Stimulated activated naive CD8-positive, alpha-beta T cell treated with anti-CD3 and anti-CD28 coated beads, Interleukin-15, amount 100 ng/mL, for 72 hours (primary cell): ENCODE measurements around the gene RRP9.

Experiments
- ATAC-seq: fragments of 150-1000 bp; cut with Tn5 transposase; 2 replicates; pipeline ENCODE4 v1.10.0; 2021; ENCODE audit warnings: mild to moderate bottlenecking, moderate library complexity
- DNase-seq, 2 donors: peaks; one replicate each; pipeline ENCODE4 v3.0.0; 2021 to 2022
- H3K27ac Mint-ChIP-seq, 2 donors: one replicate each; pipeline ENCODE4 v1.8.0; 2022; ENCODE audit warnings: mild to moderate bottlenecking in 2 of 2, mixed read lengths in 2 of 2, moderate library complexity in 2 of 2
- H3K27me3 Mint-ChIP-seq: one replicate; pipeline ENCODE4 v1.8.0; 2022; ENCODE audit warnings: mixed read lengths
- H3K4me1 Mint-ChIP-seq: one replicate; pipeline ENCODE4 v1.8.0; 2022; ENCODE audit warnings: mild to moderate bottlenecking, mixed read lengths
- H3K4me3 Mint-ChIP-seq, 2 donors: one replicate each; pipeline ENCODE4 v1.8.0; 2022; ENCODE audit warnings: mild to moderate bottlenecking in 2 of 2, mixed read lengths in 2 of 2, moderate library complexity in 1 of 2
- H3K9me3 Mint-ChIP-seq, 2 donors: one replicate each; pipeline ENCODE4 v1.8.0; 2022; ENCODE audit warnings: mixed read lengths in 2 of 2

RRP9 gene

GRCh38 chr3:51964521-51964920, 22.8 kb upstream of the RRP9 start:
- Mint-ChIP-seq H3K27me3 (peaks cover 21% of the 10 kb centered on the region), H3K27ac (no peak overlapping the region), H3K4me1 (peaks cover 34% of the 10 kb centered on the region), H3K4me3 (no peak overlapping the region), H3K9me3 (no peaks in the 10 kb centered on the region)
- no peak for DNase-seq
- ATAC-seq: no peak

GRCh38 chr3:51963951-51964451, 22.3 kb upstream of the RRP9 start:
- Mint-ChIP-seq H3K4me1 (peaks cover 30% of the 10 kb centered on the region), H3K9me3 (no peaks in the 10 kb centered on the region), H3K27me3 (peaks cover 21% of the 10 kb centered on the region), H3K27ac (no peak overlapping the region), H3K4me3 (no peak overlapping the region)
- DNase-seq (no peak), ATAC-seq (no peak)

- Mint-ChIP-seq H3K9me3 (no peaks in the 10 kb centered on the region), H3K4me3 (no peak overlapping the region), H3K4me1 (peaks cover 20% of the 10 kb centered on the region), H3K27ac (no peak overlapping the region), H3K27me3 (peaks cover 25% of the 10 kb centered on the region)
- DNase-seq (no peak), ATAC-seq (no peak)
Observed at GRCh38 chr3:51962854-51963530, 21.3 kb upstream of the RRP9 start.

- no peak for ATAC-seq
- H3K27ac Mint-ChIP-seq: no peak overlapping the region
- DNase-seq: no peak
- H3K4me3 Mint-ChIP-seq: no peak overlapping the region
- peaks cover 36% of the 10 kb centered on the region for H3K27me3 Mint-ChIP-seq
- no peaks in the 10 kb centered on the region for H3K9me3 Mint-ChIP-seq
- peaks cover 16% of the 10 kb centered on the region for H3K4me1 Mint-ChIP-seq
Observed at GRCh38 chr3:51961602-51962569, 20.2 kb upstream of the RRP9 start.

- DNase-seq (no peak), ATAC-seq (no peak)
- Mint-ChIP-seq H3K4me3 (no peak overlapping the region), H3K27me3 (peaks cover 40% of the 10 kb centered on the region), H3K27ac (no peak overlapping the region), H3K9me3 (no peaks in the 10 kb centered on the region), H3K4me1 (peaks cover 15% of the 10 kb centered on the region)
Observed at GRCh38 chr3:51961011-51961410, 19.3 kb upstream of the RRP9 start.

- no peaks in the 10 kb centered on the region for H3K9me3 Mint-ChIP-seq
- ATAC-seq (no peak), DNase-seq (no peak)
- peaks cover 37% of the 10 kb centered on the region for H3K27me3 Mint-ChIP-seq
- H3K4me3 Mint-ChIP-seq: no peak overlapping the region
- no peak overlapping the region for H3K27ac Mint-ChIP-seq
- peaks cover 10% of the 10 kb centered on the region for H3K4me1 Mint-ChIP-seq
Observed at GRCh38 chr3:51960386-51960785, 18.7 kb upstream of the RRP9 start.

- peaks cover 14% of the 10 kb centered on the region for H3K4me1 Mint-ChIP-seq
- H3K27me3 Mint-ChIP-seq: peaks cover 37% of the 10 kb centered on the region
- no peaks in the 10 kb centered on the region for H3K9me3 Mint-ChIP-seq
- H3K27ac Mint-ChIP-seq: no peak overlapping the region
- no peak for ATAC-seq
- H3K4me3 Mint-ChIP-seq: no peak overlapping the region
- no peak for DNase-seq
Observed at GRCh38 chr3:51959651-51960050, 17.9 kb upstream of the RRP9 start.

- Mint-ChIP-seq H3K4me3 (no peak overlapping the region), H3K9me3 (no peaks in the 10 kb centered on the region), H3K27me3 (peaks cover 41% of the 10 kb centered on the region), H3K4me1 (peaks cover 14% of the 10 kb centered on the region), H3K27ac (no peak overlapping the region)
- no peak for ATAC-seq
- no peak for DNase-seq
Observed at GRCh38 chr3:51958603-51959521, 17.2 kb upstream of the RRP9 start.

- peaks cover 14% of the 10 kb centered on the region for H3K4me1 Mint-ChIP-seq
- H3K9me3 Mint-ChIP-seq: no peaks in the 10 kb centered on the region
- ATAC-seq: no peak
- H3K27me3 Mint-ChIP-seq: peaks cover 50% of the 10 kb centered on the region
- no peak overlapping the region for H3K4me3 Mint-ChIP-seq
- no peak for DNase-seq
- H3K27ac Mint-ChIP-seq: no peak overlapping the region
Observed at GRCh38 chr3:51957520-51958205, 16.0 kb upstream of the RRP9 start.

GRCh38 chr3:51955893-51956770, 14.4 kb upstream of the RRP9 start:
- H3K9me3 Mint-ChIP-seq: no peaks in the 10 kb centered on the region
- H3K4me1 Mint-ChIP-seq: peaks cover 14% of the 10 kb centered on the region
- ATAC-seq (peak; percentile 85), DNase-seq (peak; percentile 55 to 56)
- no peak overlapping the region for H3K27ac Mint-ChIP-seq
- peak overlapping the region; percentile 58 to 74 for H3K4me3 Mint-ChIP-seq
- peaks cover 50% of the 10 kb centered on the region for H3K27me3 Mint-ChIP-seq

- no peak for ATAC-seq
- Mint-ChIP-seq H3K27me3 (peaks cover 50% of the 10 kb centered on the region), H3K4me3 (peak within 1 kb of the TSS; percentile 58 to 74), H3K27ac (no peak within 1 kb of the TSS), H3K4me1 (peaks cover 14% of the 10 kb centered on the region), H3K9me3 (no peaks in the 10 kb centered on the region)
- no peak for DNase-seq
Observed at GRCh38 chr3:51955175-51955892, 13.6 kb upstream of the RRP9 start, which contains the start of gene GPR62. GPR62 (plus strand) TSS chr3:51955381; CDS start chr3:51955653, 272 bp downstream.

GRCh38 chr3:51954713-51955112, 13.0 kb upstream of the RRP9 start:
- Mint-ChIP-seq H3K27me3 (peaks cover 50% of the 10 kb centered on the region), H3K27ac (no peak overlapping the region), H3K9me3 (no peaks in the 10 kb centered on the region), H3K4me3 (no peak overlapping the region), H3K4me1 (peaks cover 14% of the 10 kb centered on the region)
- ATAC-seq: no peak
- no peak for DNase-seq

- Mint-ChIP-seq H3K27ac (no peak overlapping the region), H3K4me1 (peaks cover 14% of the 10 kb centered on the region), H3K27me3 (peaks cover 50% of the 10 kb centered on the region), H3K4me3 (no peak overlapping the region), H3K9me3 (no peaks in the 10 kb centered on the region)
- no peak for ATAC-seq
- no peak for DNase-seq
Observed at GRCh38 chr3:51954105-51954504, 12.4 kb upstream of the RRP9 start.
